A673 (cell line): ENCODE measurements around the gene CTDSP2. TPM values are rescaled to one million over a fixed set of nuclear protein-coding genes. Genes with fewer than 3 reads are reported as not detected.
"Not testable (repeated sequence)": the region's sequence is repeated elsewhere in the genome, so short reads cannot be mapped to it uniquely, and the experiment has no call there.

Experiments
- BruUV-seq: library from RNA; stranded (reverse); fragments of 400-500 nt; replicated peaks from 2 replicates; lab custom pipeline; 2021; lab: Mats Ljungman, UMichigan
- CTCF ChIA-PET: fragments of 300-600 bp; sonication (Branson Sonifier 250); formaldehyde crosslinking; loops from one replicate; lab custom pipeline; 2022; ENCODE audit warnings: antibody characterized with exemption; lab: Charles Lee
- POLR2A ChIA-PET: fragments of 300-600 bp; sonication (Branson Sonifier 250); formaldehyde crosslinking; loops from one replicate; lab custom pipeline; 2022; ENCODE audit warnings: antibody characterized with exemption; ENCODE audit not compliant: low non-redundant PET; lab: Charles Lee
- DNase-seq: peaks from one replicate; pipeline ENCODE4 v3.0.0-alpha.2; 2015; ENCODE audit warnings: low spot score
- H3K27ac ChIP-seq: fragments of 200-600 bp; sonication (generic); 2 replicates; pipeline ENCODE4 v1.5.1; 2016; ENCODE audit warnings: mixed run types, low read depth, mild to moderate bottlenecking, mixed read lengths, antibody characterized with exemption, low read length; ENCODE audit not compliant: poor library complexity, severe bottlenecking
- H3K27me3 ChIP-seq: fragments of 200-600 bp; sonication (generic); replicated peaks from 2 replicates; pipeline ENCODE4 v1.6.1; 2017; ENCODE audit warnings: mixed run types, low read depth, mild to moderate bottlenecking, mixed read lengths, antibody characterized with exemption, low read length; ENCODE audit not compliant: insufficient read depth, poor library complexity
- H3K36me3 ChIP-seq: fragments of 200-600 bp; sonication (generic); 2 replicates; pipeline ENCODE4 v1.6.1; 2016; ENCODE audit warnings: mixed run types, mild to moderate bottlenecking, mixed read lengths, antibody characterized with exemption, low read length; ENCODE audit not compliant: insufficient read depth, poor library complexity, severe bottlenecking
- H3K4me1 ChIP-seq: fragments of 200-600 bp; sonication (generic); 2 replicates; pipeline ENCODE4 v1.6.1; 2017; ENCODE audit warnings: mixed run types, mild to moderate bottlenecking, mixed read lengths, antibody characterized with exemption, low read length; ENCODE audit not compliant: insufficient read depth, poor library complexity, severe bottlenecking
- H3K4me3 ChIP-seq: fragments of 200-600 bp; sonication (generic); 2 replicates; pipeline ENCODE4 v1.5.1; 2016; ENCODE audit warnings: low read depth, mixed run types, mild to moderate bottlenecking, mixed read lengths, low read length; ENCODE audit not compliant: poor library complexity, severe bottlenecking
- H3K9me3 ChIP-seq: fragments of 200-600 bp; sonication (generic); 2 replicates; pipeline ENCODE4 v1.6.1; 2016; ENCODE audit warnings: mixed run types, low read depth, mild to moderate bottlenecking, mixed read lengths, antibody characterized with exemption, low read length; ENCODE audit not compliant: poor library complexity, severe bottlenecking
- EZH2 ChIP-seq: fragments of 200-600 bp; sonication (generic); IDR thresholded peaks from 2 replicates; pipeline ENCODE4 v1.6.1; 2017; ENCODE audit warnings: borderline replicate concordance, low read depth, mild to moderate bottlenecking, mixed read lengths, antibody characterized with exemption, low read length; ENCODE audit not compliant: poor library complexity, severe bottlenecking
- intact Hi-C: fragments of 100-400 bp; cut with micrococcal nuclease; formaldehyde crosslinking; loops from one replicate; pipeline ENCODE4 v1.10.0; 2022; ENCODE audit not compliant: unreplicated experiment
- total RNA-seq: library from RNA; stranded (reverse); gene quantifications from 2 replicates; pipeline ENCODE4 v1.2.3, GENCODE V29; 2021
- TF ChIP-seq, protein P1 (sequence below): fragments of 300-800, 200-600 bp; sonication (generic); conservative IDR thresholded peaks from 2 replicates; pipeline ENCODE4 v1.5.1; 2017; ENCODE audit warnings: low read depth, mild to moderate bottlenecking, antibody characterized with exemption, low read length, moderate library complexity, mixed read lengths

CTDSP2 gene
- total RNA-seq, 1 experiment from 2014 or later, result 115 TPM

DNA sequence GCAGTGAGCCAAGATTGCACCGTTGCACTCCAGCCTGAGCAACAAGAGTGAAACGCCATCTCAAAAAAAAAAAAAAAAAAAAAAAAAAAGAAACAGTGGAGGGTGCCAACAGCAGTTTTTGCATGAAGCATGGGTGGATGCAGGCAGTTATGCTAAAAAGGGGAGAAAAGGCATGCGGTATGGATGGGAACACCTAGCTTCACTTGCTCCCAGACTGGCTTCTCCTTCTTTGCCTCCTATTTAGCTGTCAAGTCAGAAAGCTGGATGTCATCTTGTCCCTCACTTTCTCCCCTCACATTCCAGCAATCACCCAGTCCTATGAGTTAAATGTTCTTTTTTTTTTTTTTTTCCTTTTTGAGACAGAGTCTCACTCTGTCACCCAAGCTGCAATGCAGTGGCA is 71.5 kb downstream of the CTDSP2 start:
- BruUV-seq, result no TSS peak
- POLR2A ChIA-PET, result interaction anchor here (0.8 kb wide), 1 partner anchor 8 kb away, joined by 8 read pairs; the partner anchor contains the start of gene CYP27B1

DNA sequence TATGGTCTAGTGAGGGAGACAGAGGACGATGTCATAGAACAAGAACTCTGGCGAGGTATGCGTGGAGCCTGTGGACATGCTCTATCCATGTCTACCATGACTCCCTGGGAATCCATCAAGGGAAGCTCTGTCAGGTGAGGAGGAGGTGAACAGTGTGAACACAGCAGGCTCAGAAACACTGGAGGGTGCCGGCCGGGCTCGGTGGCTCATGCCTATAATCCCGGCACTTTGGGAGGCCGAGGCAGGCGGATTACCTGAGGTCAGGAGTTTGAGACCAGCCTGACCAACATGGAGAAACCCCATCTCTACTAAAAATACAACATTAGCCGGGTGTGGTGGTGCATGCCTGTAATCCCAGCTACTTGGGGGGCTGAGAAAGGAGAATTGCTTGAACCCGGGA is 71.9 kb downstream of the CTDSP2 start:
- H3K4me1 ChIP-seq, POLR2A ChIA-PET, intact Hi-C loops, H3K27me3 ChIP-seq, H3K4me3 ChIP-seq, BruUV-seq, DNase-seq, H3K9me3 ChIP-seq, H3K27ac ChIP-seq, CTCF ChIA-PET, H3K36me3 ChIP-seq: not testable (repeated sequence)

More for the DNA sequence above, 71.5 kb downstream of the CTDSP2 start:
- DNase-seq, result no peak
- no peaks in the 10 kb centered on the region for H3K9me3 ChIP-seq
- intact Hi-C loops, result no loop called here
- H3K27me3 ChIP-seq, result no peaks in the 10 kb centered on the region
- CTCF ChIA-PET, result no interaction called here
- no peaks in the 10 kb centered on the region for H3K36me3 ChIP-seq
- no peak overlapping the region for H3K27ac ChIP-seq
- TF ChIP-seq, protein P1, sequence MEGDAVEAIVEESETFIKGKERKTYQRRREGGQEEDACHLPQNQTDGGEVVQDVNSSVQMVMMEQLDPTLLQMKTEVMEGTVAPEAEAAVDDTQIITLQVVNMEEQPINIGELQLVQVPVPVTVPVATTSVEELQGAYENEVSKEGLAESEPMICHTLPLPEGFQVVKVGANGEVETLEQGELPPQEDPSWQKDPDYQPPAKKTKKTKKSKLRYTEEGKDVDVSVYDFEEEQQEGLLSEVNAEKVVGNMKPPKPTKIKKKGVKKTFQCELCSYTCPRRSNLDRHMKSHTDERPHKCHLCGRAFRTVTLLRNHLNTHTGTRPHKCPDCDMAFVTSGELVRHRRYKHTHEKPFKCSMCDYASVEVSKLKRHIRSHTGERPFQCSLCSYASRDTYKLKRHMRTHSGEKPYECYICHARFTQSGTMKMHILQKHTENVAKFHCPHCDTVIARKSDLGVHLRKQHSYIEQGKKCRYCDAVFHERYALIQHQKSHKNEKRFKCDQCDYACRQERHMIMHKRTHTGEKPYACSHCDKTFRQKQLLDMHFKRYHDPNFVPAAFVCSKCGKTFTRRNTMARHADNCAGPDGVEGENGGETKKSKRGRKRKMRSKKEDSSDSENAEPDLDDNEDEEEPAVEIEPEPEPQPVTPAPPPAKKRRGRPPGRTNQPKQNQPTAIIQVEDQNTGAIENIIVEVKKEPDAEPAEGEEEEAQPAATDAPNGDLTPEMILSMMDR, result no peak
- TF ChIP-seq EZH2, result no peak
- H3K4me1 ChIP-seq, result peaks cover 5% of the 10 kb centered on the region
- H3K4me3 ChIP-seq, result no peak overlapping the region

- DNase-seq, result peak; percentile 64
- peaks cover 6% of the 10 kb centered on the region for H3K4me1 ChIP-seq
- ChIA-PET CTCF (interaction anchor here (0.8 kb wide), 1 partner anchor 10 kb away, joined by 3 read pairs; the partner anchor contains the start of gene TSFM), POLR2A (no interaction called here)
- TF ChIP-seq EZH2, result no peak
- TF ChIP-seq, protein P1, result no peak
- no peaks in the 10 kb centered on the region for H3K27me3 ChIP-seq
- intact Hi-C loops, result no loop called here
- H3K9me3 ChIP-seq, result no peaks in the 10 kb centered on the region
- H3K27ac ChIP-seq, result peak within 1 kb of the TSS; percentile 95
- TSS peak; percentile 38 for BruUV-seq
- peak within 1 kb of the TSS; percentile 63 for H3K4me3 ChIP-seq
- H3K36me3 ChIP-seq, result peaks cover 6% of the 10 kb centered on the region
Observed at GRCh38 chr12:57772429-57773322, 73.9 kb downstream of the CTDSP2 start, which contains the start of gene EEF1AKMT3. EEF1AKMT3 (plus strand) TSS chr12:57772614; CDS start chr12:57772725, 111 bp downstream.
